HFF-Myc (cell line): ENCODE data around the gene CGREF1.

Source experiments
- DNase-seq: peaks from one replicate; pipeline ENCODE4 v3.0.0-alpha.2; 2011; ENCODE audit warnings: low read depth; ENCODE audit errors: extremely low read depth
- H3K4me3 ChIP-seq: replicated peaks from 2 replicates; pipeline ENCODE4 v1.5.1; 2011; ENCODE audit warnings: low read depth, mild to moderate bottlenecking, control low read depth, low read length
- CTCF ChIP-seq: IDR thresholded peaks from 2 replicates; pipeline ENCODE4 v1.5.1; 2012; ENCODE audit warnings: mild to moderate bottlenecking, low read depth, low read length, control low read depth; ENCODE audit errors: missing control alignments

Gene CGREF1

GRCh38 chr2:27085673-27086089 lies 33.2 kb downstream of the CGREF1 start:
- peak overlapping the region; percentile 39 for H3K4me3 ChIP-seq
- peak; percentile 40 for TF ChIP-seq CTCF
- DNase-seq: no peak

DNA sequence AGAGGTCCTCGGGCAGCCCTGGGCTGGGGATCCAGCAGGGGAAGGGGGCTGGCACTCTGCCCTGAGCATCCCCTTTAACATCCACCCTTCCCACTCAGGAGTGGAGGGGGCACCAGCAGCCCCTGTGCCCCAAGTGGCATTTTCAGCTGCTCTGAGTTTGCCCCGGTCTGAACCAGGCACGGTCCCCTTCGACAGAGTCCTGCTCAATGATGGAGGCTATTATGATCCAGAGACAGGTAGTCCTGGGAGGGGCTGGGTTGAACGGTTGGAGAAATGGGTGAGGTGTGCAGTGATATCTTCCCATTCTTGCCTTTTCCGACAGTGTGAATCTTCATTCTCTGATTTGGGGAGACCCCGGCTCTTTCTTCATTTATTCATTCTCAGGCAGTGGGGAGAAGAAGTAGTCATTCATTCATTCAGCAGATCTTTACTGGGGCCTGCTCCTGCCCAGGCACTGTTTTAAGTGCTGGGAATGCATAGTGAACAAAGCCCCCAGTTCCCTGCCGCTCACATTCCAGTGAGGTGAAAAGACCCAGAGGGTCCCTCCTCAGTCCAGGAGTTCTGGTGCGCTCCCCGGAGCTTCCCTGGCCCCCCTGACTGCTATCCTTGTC lies 33.8 kb downstream of the CGREF1 start:
- DNase-seq: no peak
- H3K4me3 ChIP-seq: peak overlapping the region; percentile 39
- no peak for TF ChIP-seq CTCF

DNA sequence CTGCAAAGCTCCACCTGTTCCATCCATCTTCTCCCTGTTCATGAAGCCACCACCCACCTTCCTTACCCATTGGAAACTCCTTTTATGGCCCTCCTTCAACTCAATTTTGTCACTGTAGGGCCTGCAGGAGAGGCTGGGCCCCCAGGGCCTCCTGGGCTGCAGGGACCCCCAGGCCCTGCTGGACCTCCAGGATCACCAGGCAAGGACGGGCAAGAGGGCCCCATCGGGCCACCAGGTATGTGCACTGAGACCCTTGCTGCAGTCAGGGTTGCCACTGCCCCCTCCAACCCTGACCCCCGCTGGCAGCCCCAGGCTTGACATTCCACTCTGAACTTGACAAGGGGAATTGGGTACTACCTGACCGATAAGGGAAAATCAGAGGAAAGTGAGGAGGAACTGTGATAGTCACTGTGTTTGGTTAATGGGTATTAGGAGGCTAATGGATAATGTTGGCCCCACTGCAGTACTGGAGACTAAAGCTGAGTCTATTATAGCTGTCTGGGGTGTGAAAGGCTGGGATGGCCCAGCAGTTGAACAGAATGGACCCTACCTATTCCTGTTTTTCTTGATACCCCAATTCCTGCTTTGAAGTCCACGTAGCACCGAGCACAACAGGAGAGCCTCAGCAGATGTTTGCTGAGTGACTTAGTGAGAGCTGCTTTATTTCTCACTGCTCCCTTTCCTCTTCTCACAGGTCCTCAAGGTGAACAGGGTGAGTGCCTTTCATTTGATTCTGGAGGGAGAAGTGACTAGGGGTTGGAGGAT lies 34.4 kb downstream of the CGREF1 start:
- DNase-seq: no peak
- TF ChIP-seq CTCF: no peak
- H3K4me3 ChIP-seq: no peak overlapping the region

- TF ChIP-seq CTCF: no peak
- no peak for DNase-seq
- no peak overlapping the region for H3K4me3 ChIP-seq
Observed at GRCh38 chr2:27083410-27084296, 35.3 kb downstream of the CGREF1 start.

- no peak overlapping the region for H3K4me3 ChIP-seq
- DNase-seq: no peak
- no peak for TF ChIP-seq CTCF
Observed at GRCh38 chr2:27082773-27083409, 36.0 kb downstream of the CGREF1 start.

- H3K4me3 ChIP-seq: no peak overlapping the region
- no peak for TF ChIP-seq CTCF
Observed at GRCh38 chr2:27081984-27082772, 36.8 kb downstream of the CGREF1 start.

More at GRCh38 chr2:27081984-27082772, 36.8 kb downstream of the CGREF1 start:
- DNase-seq: no peak
